Stimulated activated CD4-positive, alpha-beta T cell treated with anti-CD3 and anti-CD28 coated beads, TNF-alpha, amount 100 ng/mL, for 4 hours (primary cell): ENCODE measurements around the gene MCMBP.
"Not testable (repeated sequence)": the region's sequence is repeated elsewhere in the genome, so short reads cannot be mapped to it uniquely, and the experiment has no call there.

Source experiments
- DNase-seq, 3 experiments: peaks; one replicate each; pipeline ENCODE4 v3.0.0-alpha.2; 2020; ENCODE audit warnings: low read depth in 3 of 3

Gene MCMBP

GRCh38 chr10:119829429-119829828 lies 43.2 kb downstream of the MCMBP start:
- no peak for DNase-seq

GRCh38 chr10:119827430-119827829 lies 45.2 kb downstream of the MCMBP start:
- DNase-seq: no peak

GRCh38 chr10:119826771-119827170 lies 45.9 kb downstream of the MCMBP start:
- DNase-seq: no peak

- no peak for DNase-seq
These were observed 48.3 kb downstream of the MCMBP start for GRCh38 chr10:119824299-119824698.

GRCh38 chr10:119821182-119821581 lies 51.5 kb downstream of the MCMBP start:
- DNase-seq: no peak

GRCh38 chr10:119818889-119819270 lies 53.8 kb downstream of the MCMBP start:
- no peak for DNase-seq

GRCh38 chr10:119817991-119818888 lies 54.4 kb downstream of the MCMBP start:
- no peak for DNase-seq

- DNase-seq: no peak
These were observed 57.0 kb downstream of the MCMBP start for GRCh38 chr10:119815671-119816070.

GRCh38 chr10:119812684-119813083 lies 60.0 kb downstream of the MCMBP start:
- no peak for DNase-seq

- DNase-seq: no peak
These were observed 61.5 kb downstream of the MCMBP start for GRCh38 chr10:119811122-119811521.

GRCh38 chr10:119807960-119808697 lies 64.5 kb downstream of the MCMBP start:
- no peak for DNase-seq

- no peak for DNase-seq
These were observed 66.1 kb downstream of the MCMBP start for GRCh38 chr10:119806334-119807130.

GRCh38 chr10:119805702-119806230 lies 66.9 kb downstream of the MCMBP start:
- DNase-seq: no peak

- DNase-seq: no peak
These were observed 69.4 kb downstream of the MCMBP start for GRCh38 chr10:119803264-119803663.

- no peak for DNase-seq
These were observed 70.6 kb downstream of the MCMBP start for GRCh38 chr10:119801998-119802538.

GRCh38 chr10:119801176-119801575 lies 71.5 kb downstream of the MCMBP start:
- no peak for DNase-seq

GRCh38 chr10:119796039-119796438 lies 76.6 kb downstream of the MCMBP start:
- DNase-seq: no peak

GRCh38 chr10:119795101-119795500 lies 77.5 kb downstream of the MCMBP start:
- not testable (repeated sequence) for DNase-seq

- no peak for DNase-seq
These were observed 86.4 kb downstream of the MCMBP start for GRCh38 chr10:119786117-119786769.

GRCh38 chr10:119784340-119785067 lies 88.1 kb downstream of the MCMBP start:
- DNase-seq: no peak
